GM20000 (cell line): ENCODE data around the gene OSM.

Source experiments
- DNase-seq: peaks from one replicate; pipeline ENCODE4 v3.0.0; 2012; ENCODE audit warnings: low spot score
- TF ChIP-seq, protein P1 (sequence below): IDR thresholded peaks from 2 replicates; pipeline ENCODE4 v1.5.1; 2012; ENCODE audit warnings: mild to moderate bottlenecking, control low read depth; ENCODE audit errors: extremely low read depth, missing control alignments

OSM gene

DNA sequence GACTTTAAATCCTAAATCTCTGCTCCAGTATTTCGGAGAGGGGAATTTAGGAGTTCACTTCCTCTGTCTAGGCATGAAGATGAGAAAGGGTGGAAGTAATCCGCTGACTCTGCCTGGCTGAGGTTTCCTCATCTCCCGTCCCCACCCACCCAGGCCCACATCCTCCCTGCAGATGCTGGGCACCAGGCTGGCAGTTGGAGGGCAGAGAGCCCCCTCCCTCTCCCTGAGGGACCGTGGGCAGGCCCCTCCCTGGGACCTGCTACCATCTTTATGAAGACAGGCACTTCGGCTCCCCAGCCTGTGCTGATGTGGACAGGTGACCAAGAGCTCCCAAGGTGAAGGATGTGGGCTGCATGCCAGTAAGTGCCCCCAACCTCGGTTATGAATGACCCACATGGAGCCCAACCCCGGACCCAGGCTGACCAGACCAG lies 16.0 kb upstream of the OSM start:
- TF ChIP-seq, protein P1, sequence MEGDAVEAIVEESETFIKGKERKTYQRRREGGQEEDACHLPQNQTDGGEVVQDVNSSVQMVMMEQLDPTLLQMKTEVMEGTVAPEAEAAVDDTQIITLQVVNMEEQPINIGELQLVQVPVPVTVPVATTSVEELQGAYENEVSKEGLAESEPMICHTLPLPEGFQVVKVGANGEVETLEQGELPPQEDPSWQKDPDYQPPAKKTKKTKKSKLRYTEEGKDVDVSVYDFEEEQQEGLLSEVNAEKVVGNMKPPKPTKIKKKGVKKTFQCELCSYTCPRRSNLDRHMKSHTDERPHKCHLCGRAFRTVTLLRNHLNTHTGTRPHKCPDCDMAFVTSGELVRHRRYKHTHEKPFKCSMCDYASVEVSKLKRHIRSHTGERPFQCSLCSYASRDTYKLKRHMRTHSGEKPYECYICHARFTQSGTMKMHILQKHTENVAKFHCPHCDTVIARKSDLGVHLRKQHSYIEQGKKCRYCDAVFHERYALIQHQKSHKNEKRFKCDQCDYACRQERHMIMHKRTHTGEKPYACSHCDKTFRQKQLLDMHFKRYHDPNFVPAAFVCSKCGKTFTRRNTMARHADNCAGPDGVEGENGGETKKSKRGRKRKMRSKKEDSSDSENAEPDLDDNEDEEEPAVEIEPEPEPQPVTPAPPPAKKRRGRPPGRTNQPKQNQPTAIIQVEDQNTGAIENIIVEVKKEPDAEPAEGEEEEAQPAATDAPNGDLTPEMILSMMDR = no peak
- DNase-seq = no peak

DNA sequence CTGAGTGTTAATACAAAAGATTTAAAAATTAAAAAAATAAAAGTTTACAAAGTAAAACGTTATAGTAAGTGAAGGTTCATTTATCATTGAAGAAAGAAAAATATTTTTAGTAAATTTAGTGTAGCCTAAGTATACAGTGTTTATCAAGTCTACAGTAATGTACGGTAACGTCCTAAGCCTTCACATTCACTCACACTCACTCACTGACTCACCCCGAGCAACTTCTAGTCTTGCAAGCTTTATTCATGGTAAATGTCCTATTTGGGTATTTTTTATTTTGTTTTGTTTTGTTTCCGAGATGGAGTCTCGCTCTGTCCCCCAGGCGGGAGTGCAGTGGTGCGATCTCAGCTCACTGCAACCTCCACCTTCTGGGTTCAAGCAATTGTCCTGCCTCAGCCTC lies 13.9 kb upstream of the OSM start:
- TF ChIP-seq, protein P1 = no peak
- DNase-seq = no peak

DNA sequence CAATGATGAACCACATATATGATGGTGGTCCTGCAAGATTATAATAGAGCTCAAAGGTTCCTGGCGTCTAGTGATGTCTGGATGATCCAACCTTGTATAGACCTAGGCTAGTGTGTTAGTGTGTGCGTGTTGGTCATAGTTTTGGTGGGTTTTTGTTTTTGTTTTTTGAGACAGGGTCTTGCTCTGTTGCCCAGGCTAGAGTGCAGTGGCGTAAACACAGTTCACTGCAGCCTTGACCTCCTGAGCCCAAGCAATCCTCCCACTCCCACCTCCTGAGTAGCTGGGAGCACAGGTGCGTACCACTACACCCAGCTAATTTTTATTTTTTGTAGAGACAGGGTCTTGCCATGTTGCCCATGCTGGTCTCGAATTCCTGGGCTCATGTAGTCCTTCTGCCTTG lies 13.3 kb upstream of the OSM start:
- TF ChIP-seq, protein P1 = no peak

DNA sequence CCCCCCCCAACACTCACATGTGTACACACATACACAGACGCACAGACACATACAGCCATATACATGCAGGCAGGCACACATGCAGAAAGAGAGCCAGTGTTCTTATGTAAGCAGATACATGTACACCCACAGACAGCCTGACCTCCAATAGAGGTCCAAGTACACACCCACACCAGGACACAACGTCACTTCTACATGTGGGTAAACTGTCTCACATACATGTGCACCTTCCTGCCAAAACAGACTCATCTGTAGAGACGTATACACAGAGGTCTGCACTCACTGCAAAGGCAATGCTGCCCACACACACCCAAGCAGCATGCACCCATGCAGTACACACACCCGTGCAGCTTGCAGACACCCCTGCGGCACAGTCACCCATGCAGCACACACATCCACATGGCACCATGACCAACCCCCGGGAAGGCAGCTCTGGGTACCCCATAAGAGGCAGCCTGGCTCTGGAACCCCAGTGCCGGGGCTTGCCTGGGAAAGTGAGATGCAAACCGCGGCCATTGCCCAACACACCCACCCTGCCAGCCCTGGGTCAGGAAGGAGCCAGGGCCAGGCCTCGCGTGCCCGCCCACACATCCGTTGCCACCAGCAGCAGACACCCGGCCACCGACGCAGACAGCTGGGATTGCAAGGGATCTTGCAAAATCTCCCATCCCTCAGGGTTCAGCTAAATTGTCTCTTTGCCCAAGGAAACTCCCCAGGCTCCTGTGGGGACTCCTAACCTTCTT lies 12.6 kb upstream of the OSM start:
- TF ChIP-seq, protein P1 = no peak
- DNase-seq = no peak

More for the DNA sequence above, 13.3 kb upstream of the OSM start:
- DNase-seq = no peak

DNA sequence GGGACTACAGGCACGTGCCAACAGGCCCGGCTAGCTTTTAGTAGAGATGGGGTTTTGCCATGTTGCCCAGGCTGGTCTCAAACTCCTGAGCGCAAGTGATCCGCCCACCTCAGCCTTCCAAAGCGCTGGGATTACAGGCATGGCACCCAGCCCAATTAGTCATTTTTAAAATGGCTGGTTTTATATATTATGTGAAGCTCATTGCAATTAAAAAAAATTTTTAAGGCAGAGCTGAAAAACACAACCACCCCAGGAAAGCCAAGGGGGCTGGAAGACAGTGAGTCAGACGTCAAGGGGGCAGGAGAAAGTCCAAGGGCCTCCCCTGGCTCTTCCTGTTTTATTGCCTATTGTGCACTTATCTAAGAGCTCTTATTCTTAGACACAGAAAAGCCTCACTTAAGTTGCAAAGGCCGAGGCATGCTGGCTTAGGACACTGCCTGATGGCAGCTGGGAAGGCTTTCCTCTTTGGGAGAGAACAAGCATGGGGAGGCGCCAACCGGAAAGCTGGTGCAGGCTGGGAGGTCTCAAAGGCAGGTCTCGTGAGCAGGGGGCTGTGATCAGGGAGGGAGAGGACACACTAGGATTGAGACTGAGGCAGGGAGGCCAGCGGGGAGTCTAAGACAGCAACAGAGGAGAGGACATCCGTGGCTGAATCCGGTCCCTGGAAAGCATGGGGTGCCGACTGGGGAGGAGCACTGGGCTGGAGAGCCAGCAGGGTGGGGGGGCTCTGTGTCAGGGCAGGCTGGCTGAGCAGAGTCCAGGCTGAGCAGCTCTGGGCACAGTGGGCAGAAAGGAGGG lies 11.1 kb upstream of the OSM start:
- TF ChIP-seq, protein P1 = no peak

DNA sequence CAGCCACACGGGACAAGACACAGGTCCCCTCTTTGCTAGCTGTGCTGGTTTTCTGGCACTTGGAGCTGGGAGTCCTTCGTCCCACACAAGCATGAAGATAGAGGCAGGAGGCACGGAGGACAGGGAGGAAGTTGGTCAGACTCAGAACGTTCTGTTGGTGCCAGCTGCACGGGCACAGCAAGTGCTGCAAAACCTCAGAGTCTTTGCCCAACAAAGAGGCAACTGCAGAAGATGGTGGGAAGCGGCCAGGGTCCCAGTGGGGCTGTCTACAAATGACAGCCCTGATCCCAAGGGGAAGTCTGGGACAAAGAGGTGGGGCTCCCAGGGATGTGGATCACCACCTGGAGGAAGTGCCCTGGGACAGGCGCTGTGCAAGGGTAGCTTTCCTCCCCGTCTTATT lies 9.4 kb upstream of the OSM start:
- DNase-seq = no peak
- TF ChIP-seq, protein P1 = no peak

More for the DNA sequence above, 11.1 kb upstream of the OSM start:
- no peak for DNase-seq

DNA sequence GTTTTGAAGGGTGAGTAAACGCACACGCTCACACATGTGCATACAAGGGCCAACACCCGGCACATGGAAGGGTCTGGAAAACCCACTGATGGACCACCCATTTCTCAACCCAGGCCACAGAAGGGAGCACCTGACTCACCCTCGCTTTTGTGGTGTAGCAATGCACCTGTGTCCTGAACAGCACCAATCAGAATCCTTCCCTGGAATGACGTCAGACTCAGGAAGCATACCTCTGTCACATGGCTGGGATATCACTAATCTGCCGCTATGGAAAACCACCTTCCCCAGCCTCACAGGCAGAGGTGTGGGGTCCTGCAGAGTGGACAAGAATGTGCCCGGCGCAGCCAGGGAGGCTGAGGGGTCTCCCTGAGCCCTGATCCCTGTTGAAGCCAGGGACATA lies 9.0 kb upstream of the OSM start:
- DNase-seq = no peak
- TF ChIP-seq, protein P1 = no peak
